OCI-M2 (cell line): ENCODE measurements around the gene OR2D3.
"Not testable (repeated sequence)": the region's sequence is repeated elsewhere in the genome, so short reads cannot be mapped to it uniquely, and the experiment has no call there.

Experiments used
- DNase-seq: peaks from one replicate; lab custom pipeline; 2025; ENCODE audit not compliant: unreplicated experiment; lab: John Stamatoyannopoulos, UW

OR2D3 gene

GRCh38 chr11:6927030-6927617 lies 6.3 kb downstream of the OR2D3 start:
- no peak for DNase-seq

GRCh38 chr11:6928916-6929315 lies 8.1 kb downstream of the OR2D3 start:
- DNase-seq = no peak

DNA sequence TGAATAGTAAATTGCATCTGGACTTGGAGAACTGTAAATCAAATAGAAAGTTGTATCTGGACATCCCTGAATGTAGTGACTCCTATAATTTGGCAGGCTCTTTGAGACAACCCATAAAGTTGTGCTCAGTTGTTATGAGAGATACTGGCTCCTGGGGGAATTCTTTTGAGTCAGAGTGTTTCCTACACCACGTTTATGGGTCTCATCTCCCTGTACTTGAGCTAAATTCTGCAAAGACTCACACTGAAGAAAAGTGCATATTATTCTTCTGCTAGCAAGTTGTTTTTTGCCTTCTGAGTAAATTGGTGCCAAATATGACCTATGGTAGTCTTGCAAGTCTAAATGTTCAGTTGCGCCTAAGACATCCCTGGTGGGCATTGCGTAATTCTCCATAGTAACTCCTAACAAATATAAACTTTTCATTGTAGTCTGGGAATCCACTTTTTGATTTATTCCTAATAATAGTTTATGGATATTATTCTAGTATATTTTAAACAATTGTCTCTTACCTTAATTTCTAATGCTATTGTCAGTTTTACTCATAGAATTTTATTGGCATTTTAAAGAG lies 10.4 kb downstream of the OR2D3 start:
- no peak for DNase-seq

GRCh38 chr11:6932145-6932544 lies 11.3 kb downstream of the OR2D3 start:
- DNase-seq = no peak

DNA sequence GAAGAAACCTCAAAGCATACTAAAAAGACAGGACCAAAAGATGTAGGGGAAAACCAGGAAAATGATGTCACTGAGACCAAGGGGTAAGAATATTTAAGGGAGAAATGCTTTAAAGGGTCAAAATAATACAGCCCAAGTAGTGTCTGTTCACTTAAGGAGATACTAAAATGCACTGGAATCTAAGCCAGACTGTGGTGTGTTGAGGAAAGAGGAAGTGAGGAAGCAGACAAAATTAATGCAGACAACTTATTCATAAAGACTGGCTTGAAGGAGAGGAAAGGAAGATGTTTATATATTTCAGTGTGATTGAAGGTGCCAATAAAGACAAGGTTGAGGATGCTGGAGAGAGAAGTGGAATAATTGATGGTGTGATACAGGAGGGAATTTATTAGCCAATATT lies 21.2 kb downstream of the OR2D3 start:
- no peak for DNase-seq

GRCh38 chr11:6943131-6943530 lies 22.3 kb downstream of the OR2D3 start:
- DNase-seq = no peak

DNA sequence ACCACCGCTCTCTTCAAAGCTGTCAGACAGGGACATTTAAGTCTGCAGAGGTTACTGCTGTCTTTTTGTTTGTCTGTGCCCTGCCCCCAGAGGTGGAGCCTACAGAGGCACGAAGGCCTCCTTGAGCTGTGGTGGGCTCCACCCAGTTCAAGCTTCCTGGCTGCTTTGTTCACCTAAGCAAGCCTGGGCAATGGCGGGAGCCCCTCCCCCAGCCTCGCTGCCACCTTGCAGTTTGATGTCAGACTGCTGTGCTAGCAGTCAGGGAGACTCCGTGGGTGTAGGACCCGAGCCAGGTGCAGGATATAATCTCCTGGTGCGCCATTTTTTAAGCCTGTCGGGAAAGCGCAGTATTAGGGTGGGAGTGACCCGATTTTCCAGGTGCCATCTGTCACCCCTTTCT lies 33.4 kb downstream of the OR2D3 start:
- DNase-seq = not testable (repeated sequence)

DNA sequence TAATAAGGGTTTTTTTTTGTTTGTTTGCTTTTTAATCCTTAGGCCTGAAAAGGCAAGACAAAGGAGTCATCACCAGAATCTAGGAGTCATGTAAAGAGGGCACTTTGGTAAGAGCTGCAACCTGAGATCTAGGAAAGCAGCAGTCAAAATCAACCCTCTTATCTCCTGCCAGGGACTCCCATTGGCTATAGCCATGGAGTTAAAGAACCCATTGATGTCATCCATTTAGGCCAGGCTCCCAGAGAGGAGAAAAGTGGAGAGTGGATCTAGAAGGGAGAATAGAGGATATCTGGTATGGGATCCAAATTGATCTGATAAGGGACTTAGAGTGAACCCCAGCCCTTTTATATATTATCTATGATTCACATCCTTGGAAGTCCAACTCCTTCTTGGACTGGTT lies 41.3 kb downstream of the OR2D3 start:
- no peak for DNase-seq

DNA sequence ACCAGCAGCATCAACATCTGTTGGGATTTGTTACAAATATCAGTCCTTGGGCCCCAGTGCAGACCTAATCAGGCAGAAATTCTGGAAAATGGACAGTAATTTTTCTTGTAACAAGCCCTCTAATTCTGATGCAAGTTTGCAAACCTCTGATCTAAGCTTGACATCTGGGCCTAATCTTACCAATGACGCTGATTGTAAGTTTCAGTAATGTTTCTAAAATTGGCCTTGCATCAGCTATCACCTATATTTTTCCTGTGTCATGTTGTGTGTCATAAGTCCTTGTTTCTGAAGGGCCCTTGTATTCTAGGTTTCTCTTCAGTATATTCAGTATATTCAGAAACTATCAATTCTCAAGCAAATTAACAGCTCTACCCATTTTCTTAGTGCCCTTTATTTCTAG lies 41.9 kb downstream of the OR2D3 start:
- DNase-seq = no peak

GRCh38 chr11:6968816-6969215 lies 48.0 kb downstream of the OR2D3 start:
- no peak for DNase-seq

DNA sequence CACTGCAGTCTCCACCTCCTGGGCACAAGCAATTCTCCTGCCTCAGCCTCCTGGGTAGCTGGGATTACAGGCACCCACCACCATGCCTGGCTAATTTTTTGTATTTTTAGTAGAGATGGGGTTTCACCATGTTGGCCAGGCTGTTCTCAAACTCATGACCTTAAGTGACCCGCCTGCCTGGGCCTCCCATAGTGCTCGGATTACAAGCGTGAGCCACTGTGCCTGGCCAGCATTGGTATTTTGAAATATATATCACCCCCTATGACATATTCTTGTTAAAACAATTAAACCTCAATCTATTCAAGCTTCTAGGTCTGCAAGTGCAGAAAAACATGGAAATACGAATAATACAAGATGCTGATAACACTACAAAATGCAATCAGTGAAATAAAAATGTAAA lies 49.1 kb downstream of the OR2D3 start:
- not testable (repeated sequence) for DNase-seq
